Stimulated activated CD8-positive, alpha-beta memory T cell treated with anti-CD3 and anti-CD28 coated beads, Interleukin-12 subunit alpha, Interleukin-12 subunit beta, amount 100 ng/mL, for 24 hours (primary cell): ENCODE measurements around the gene SLFN5.
"Not testable (repeated sequence)": the region's sequence is repeated elsewhere in the genome, so short reads cannot be mapped to it uniquely, and the experiment has no call there.

Source experiments
- DNase-seq: peaks from one replicate; pipeline ENCODE4 v3.0.0-alpha.2; 2020; ENCODE audit errors: extremely low read depth

The SLFN5 gene

GRCh38 chr17:35242158-35242804 is 591 bp upstream of the SLFN5 start:
- DNase-seq = peak; percentile 63

GRCh38 chr17:35243561-35244340 is 879 bp downstream of the SLFN5 start:
- DNase-seq = no peak

- DNase-seq = peak; percentile 75
These were observed 1.7 kb downstream of the SLFN5 start for GRCh38 chr17:35244341-35245195.

- no peak for DNase-seq
These were observed 2.3 kb downstream of the SLFN5 start for GRCh38 chr17:35245196-35245486.

GRCh38 chr17:35252651-35253050 is 9.8 kb downstream of the SLFN5 start:
- DNase-seq = no peak

- DNase-seq = no peak
These were observed 11.4 kb downstream of the SLFN5 start for GRCh38 chr17:35254107-35254773.

- DNase-seq = no peak
These were observed 12.4 kb downstream of the SLFN5 start for GRCh38 chr17:35255316-35255715.

- DNase-seq = no peak
These were observed 13.8 kb downstream of the SLFN5 start for GRCh38 chr17:35256629-35257028.

GRCh38 chr17:35257208-35257659 is 14.4 kb downstream of the SLFN5 start:
- DNase-seq = no peak

GRCh38 chr17:35259001-35259400 is 16.1 kb downstream of the SLFN5 start:
- no peak for DNase-seq

- no peak for DNase-seq
These were observed 22.2 kb downstream of the SLFN5 start for GRCh38 chr17:35265071-35265470.

- no peak for DNase-seq
These were observed 22.8 kb downstream of the SLFN5 start for GRCh38 chr17:35265566-35266141.

GRCh38 chr17:35274167-35275066 is 31.5 kb downstream of the SLFN5 start:
- not testable (repeated sequence) for DNase-seq

- DNase-seq = not testable (repeated sequence)
These were observed 35.6 kb downstream of the SLFN5 start for GRCh38 chr17:35278454-35278853.

GRCh38 chr17:35278876-35279275 is 36.0 kb downstream of the SLFN5 start:
- not testable (repeated sequence) for DNase-seq

GRCh38 chr17:35283767-35284166 is 40.9 kb downstream of the SLFN5 start:
- no peak for DNase-seq

- DNase-seq = no peak
These were observed 42.1 kb downstream of the SLFN5 start for GRCh38 chr17:35284955-35285354.

GRCh38 chr17:35286120-35286781 is 43.4 kb downstream of the SLFN5 start:
- DNase-seq = no peak

- DNase-seq = no peak
These were observed 44.5 kb downstream of the SLFN5 start for GRCh38 chr17:35287286-35287811.

GRCh38 chr17:35289222-35289621 is 46.4 kb downstream of the SLFN5 start:
- no peak for DNase-seq
